Inflammatory macrophage treated with lipopolysaccharide for 4 hours (primary cell): ENCODE data around the gene DESI1.

ENCODE experiments used
- DNase-seq: peaks from one replicate; pipeline ENCODE4 v3.0.0-alpha.2; 2020

DESI1 gene

DNA sequence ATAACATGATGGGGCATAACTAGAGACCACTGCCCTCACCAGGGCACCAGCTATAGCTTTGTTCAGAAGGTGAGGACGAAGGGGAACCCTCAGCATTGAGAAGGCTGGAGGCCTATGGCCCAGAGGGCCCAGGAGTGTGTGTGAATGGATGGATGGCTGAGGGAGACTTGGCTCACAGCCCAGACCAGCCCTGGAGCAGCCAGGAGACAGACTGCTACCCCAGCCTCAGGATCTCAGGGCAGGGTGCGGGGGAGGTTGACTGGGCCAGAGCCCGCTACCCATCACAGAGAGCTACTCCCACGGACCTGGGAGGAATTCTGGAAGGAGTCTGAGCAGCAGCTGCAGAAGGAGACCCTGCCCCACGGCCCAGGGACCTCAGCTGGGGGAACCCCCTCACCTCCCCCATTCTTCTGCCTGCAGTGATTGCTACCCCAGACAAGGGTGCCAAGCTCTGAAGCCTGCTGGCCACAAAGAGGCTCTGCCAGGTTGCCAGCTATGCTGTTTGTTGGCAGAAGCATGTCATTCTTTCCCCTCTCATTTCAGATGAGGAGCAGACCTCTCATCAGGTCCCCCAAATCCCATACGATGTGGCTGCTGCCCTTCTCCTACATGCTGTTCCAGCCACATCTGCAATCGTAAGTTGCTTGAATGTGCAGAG, 65.4 kb downstream of the DESI1 start:
- DNase-seq: no peak

DNA sequence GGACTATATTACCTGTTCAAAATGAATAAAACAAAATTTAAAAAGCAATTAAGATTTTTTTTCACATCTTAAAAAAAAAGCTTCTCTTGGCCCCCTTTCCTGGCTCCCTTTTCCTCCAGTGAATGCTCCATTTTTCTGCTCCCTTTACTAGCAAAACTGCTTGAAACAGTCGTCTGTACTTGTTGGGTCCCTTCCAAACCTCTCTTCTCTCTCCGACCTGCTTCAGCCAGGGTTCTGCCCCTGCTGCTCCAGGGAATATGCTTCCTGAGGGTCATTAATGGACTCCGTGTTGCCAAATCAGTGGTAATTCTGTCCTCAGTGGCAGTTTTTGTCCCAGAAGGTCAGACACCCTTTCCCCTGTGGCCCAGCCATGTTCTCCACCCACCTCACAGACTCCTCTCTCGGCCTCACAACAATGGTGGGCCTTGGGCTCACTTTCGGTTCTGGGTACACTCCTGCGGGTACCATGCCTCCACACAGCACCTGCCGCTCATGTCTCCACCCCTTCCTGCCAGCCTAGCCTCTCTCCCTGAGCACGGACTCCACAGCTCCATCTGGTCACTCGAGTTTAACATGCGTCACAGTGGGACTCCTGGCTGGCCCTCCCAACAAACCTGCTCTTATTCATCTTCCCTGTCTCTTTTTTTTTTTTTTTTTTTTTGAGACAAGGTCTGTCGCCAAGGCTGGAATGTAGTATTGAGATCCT, 68.8 kb downstream of the DESI1 start:
- no peak for DNase-seq

DNA sequence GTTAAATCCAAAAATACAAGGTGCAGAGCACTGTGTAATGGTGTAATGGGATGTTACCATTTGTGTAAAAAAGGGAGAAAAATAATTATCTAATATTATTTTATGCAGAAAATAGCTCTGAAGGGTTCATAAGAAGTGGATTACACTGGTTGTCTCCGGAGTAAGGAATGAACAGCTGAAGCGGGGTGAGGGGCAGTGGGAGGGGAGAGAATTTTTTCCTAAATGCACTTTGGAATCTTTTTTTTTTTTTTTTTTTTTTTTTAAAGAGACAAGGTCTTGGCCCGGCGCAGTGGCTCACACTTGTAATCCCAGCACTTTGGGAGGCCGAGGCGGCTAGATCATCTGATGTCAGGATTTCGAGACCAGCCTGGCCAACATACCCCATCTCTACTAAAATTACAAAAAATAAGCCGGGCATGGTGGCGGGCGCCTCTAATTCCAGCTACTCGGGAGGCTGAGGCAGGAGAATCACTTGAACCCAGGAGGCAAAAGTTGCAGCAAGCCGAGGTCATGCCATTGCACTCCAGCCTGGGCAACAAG, 69.8 kb downstream of the DESI1 start:
- DNase-seq: no peak

DNA sequence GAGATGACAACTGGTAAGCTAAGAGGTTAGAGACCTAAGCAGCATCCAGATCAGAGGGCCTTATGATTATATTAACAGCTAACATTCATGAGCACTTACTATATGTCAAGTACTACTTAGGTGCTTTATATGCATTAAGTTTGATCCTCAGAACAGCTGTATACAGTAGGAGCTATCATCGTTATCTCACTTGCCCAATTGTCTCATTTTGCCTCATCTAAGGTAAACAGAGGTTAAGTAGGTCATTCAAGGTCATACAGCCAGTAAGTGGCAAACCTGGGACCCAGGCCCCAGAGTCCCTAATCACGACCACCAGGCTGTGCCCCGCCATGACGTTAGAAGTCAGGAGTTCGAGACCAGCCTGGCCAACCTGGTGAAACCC, 72.0 kb downstream of the DESI1 start:
- no peak for DNase-seq
